ENCODE measurements around the gene ESR2.

GRCh38 chr14:64125270-64125669 is 168.9 kb downstream of the ESR2 start:
- TF ChIP-seq POLR2AphosphoS5 (IDR thresholded peaks at IDR 0.05; ENCODE audit: low read depth, low read length) (no peak), SPI1 (IDR thresholded peaks at IDR 0.05; ENCODE audit: low read depth, low read length) (no peak)

Data from GM12891 (cell line).